Epithelial cell of proximal tubule (primary cell): Measurements from ENCODE around the gene UNK. TPM values are rescaled to one million over a fixed set of nuclear protein-coding genes. Genes with fewer than 3 reads are reported as not detected.

Experiments used
- DNase-seq: peaks from one replicate; pipeline ENCODE4 v3.0.0-alpha.2; 2011; ENCODE audit warnings: low read depth
- H3K4me3 ChIP-seq: 2 replicates; pipeline ENCODE4 v1.5.1; 2011; ENCODE audit warnings: low read depth, mild to moderate bottlenecking, low read length
- CTCF ChIP-seq: conservative IDR thresholded peaks from 2 replicates; pipeline ENCODE4 v1.5.1; 2012; ENCODE audit warnings: low read depth, mild to moderate bottlenecking, low read length
- total RNA-seq: library from RNA; depleted of rRNA; stranded (reverse); fragments of >200 nt; gene quantifications from 2 replicates; pipeline ENCODE4 v1.2.3, GENCODE V29; 2015

UNK gene, protein sequence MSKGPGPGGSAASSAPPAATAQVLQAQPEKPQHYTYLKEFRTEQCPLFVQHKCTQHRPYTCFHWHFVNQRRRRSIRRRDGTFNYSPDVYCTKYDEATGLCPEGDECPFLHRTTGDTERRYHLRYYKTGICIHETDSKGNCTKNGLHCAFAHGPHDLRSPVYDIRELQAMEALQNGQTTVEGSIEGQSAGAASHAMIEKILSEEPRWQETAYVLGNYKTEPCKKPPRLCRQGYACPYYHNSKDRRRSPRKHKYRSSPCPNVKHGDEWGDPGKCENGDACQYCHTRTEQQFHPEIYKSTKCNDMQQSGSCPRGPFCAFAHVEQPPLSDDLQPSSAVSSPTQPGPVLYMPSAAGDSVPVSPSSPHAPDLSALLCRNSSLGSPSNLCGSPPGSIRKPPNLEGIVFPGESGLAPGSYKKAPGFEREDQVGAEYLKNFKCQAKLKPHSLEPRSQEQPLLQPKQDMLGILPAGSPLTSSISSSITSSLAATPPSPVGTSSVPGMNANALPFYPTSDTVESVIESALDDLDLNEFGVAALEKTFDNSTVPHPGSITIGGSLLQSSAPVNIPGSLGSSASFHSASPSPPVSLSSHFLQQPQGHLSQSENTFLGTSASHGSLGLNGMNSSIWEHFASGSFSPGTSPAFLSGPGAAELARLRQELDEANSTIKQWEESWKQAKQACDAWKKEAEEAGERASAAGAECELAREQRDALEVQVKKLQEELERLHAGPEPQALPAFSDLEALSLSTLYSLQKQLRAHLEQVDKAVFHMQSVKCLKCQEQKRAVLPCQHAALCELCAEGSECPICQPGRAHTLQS
- total RNA-seq, result 19.4 and 20.3 TPM in 2 replicates

DNA sequence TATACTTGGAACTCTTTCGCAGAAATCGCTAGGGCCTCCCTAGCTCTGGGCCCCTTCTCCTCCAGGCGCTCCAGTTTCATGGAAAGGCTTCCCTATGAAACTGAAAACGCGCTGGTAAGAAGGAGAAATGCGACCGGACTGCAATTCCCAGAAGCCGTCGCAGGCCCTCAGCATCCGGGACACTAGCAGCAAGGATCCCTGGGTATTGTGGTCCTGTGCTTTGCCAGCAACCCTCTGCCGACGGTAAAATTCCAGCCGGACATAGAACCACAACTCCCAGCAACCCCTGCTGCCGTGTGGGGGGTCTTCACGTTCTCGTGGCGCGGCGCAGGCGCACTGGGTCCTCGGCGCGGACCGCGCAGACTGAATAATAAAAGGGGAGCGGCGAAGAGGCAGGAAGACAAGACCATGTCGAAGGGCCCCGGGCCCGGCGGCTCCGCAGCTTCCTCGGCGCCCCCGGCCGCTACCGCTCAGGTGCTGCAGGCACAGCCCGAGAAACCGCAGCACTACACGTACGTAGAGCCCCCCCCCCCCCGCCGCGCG lies at the start of gene UNK:
Gene UNK, plus strand, starts transcription at position 334 of the 543 bp plus-strand sequence. Its CDS starts 75 bp downstream, at position 409.
- no peak for TF ChIP-seq CTCF
- DNase-seq, result peak; percentile 96
- peak within 1 kb of the TSS; percentile 66 for H3K4me3 ChIP-seq

- H3K4me3 ChIP-seq, result no peak overlapping the region
- no peak for DNase-seq
- no peak for TF ChIP-seq CTCF
These were observed 48.3 kb upstream of the UNK start for GRCh38 chr17:75736173-75736835.

DNA sequence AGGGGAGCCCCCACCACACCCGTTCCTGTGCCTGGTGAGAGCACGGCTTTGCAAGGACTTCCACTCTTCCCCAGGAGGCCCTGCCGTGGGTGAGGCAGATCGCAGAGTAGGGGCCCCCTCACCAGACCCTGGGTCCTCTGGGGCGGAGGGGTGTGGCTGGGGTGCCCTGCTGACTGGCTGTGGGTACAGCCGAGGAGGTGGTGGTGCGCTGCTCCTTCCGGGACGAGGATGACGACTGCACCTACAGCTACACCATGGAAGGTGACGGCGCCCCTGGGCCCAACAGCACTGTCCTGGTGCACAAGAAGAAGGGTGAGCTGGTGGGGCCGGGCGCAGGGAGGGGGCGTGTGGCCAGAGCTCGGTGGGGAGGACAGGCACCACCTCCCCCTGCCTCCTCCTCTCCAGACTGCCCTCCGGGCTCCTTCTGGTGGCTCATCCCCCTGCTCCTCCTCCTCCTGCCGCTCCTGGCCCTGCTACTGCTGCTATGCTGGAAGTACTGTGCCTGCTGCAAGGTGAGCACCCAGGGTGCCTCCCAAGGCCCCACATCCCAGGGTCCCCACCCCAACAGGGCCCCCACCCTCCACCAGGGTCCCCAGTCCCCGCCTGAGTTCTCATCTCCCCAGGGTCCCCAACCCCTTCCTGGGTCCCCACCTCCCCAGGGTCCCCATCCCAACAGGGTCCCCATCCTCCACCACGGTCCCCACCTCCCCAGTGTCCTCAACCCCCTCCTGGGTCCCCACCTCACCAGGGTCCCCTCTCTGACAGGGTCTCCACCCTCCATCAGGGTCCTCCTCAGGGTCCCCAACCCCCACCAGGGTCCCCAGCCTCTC lies 47.3 kb upstream of the UNK start:
- no peak overlapping the region for H3K4me3 ChIP-seq
- DNase-seq, result no peak
- no peak for TF ChIP-seq CTCF

- H3K4me3 ChIP-seq, result no peak overlapping the region
- no peak for TF ChIP-seq CTCF
- DNase-seq, result no peak
These were observed 46.3 kb upstream of the UNK start for GRCh38 chr17:75738218-75738802.

- DNase-seq, result no peak
- TF ChIP-seq CTCF, result no peak
These were observed 45.4 kb upstream of the UNK start for GRCh38 chr17:75739174-75739573.

DNA sequence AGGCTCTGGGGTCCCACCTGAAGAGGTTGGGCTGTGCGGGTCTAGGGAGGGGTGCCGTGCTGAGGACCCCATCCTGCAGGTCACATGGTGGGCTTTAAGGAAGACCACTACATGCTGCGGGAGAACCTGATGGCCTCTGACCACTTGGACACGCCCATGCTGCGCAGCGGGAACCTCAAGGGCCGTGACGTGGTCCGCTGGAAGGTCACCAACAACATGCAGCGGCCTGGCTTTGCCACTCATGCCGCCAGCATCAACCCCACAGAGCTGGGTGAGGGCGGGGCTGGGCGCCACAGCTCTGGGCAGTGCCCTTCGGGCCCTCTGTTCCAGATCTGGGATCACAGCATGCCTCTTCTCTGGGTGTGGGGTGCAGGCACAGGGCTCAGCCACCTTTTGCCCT lies 44.8 kb upstream of the UNK start:
- H3K4me3 ChIP-seq, result no peak overlapping the region
- no peak for TF ChIP-seq CTCF
- no peak for DNase-seq

More at GRCh38 chr17:75739174-75739573, 45.4 kb upstream of the UNK start:
- no peak overlapping the region for H3K4me3 ChIP-seq
